Heart right ventricle (tissue), 16 donors: ENCODE results near the gene PRRT4. TPM values are rescaled to one million over a fixed set of nuclear protein-coding genes. Genes with fewer than 3 reads are reported as not detected.
A peak's percentile ranks its signal among the peaks of the same experiment; 100 is the strongest.

Experiments used
- ATAC-seq, 8 donors: fragments of 200-7000 bp; cut with Tn5 transposase; one replicate each; pipeline ENCODE4 v1.9.1; 2020; ENCODE audit warnings: mild to moderate bottlenecking in 8 of 8, moderate library complexity in 8 of 8, moderate number of reproducible peaks in 1 of 8
- DNase-seq, 2 donors: peaks; one replicate each; pipeline ENCODE4 v3.0.0-alpha.2; 2020
- H3K27ac ChIP-seq, 10 donors: fragments of 200-600 bp; sonication (generic) in 2 of 10; one replicate each; pipeline versions ENCODE4 v1.5.0 to v1.8.0; 2020 to 2022; ENCODE audit warnings: mild to moderate bottlenecking in 3 of 10
- H3K27me3 ChIP-seq, 7 donors: fragments of 200-600 bp; one replicate each; pipeline ENCODE4 v1.8.0; 2021 to 2022; ENCODE audit warnings: mild to moderate bottlenecking in 2 of 7
- H3K36me3 ChIP-seq, 9 donors: fragments of 200-600 bp; sonication (generic) in 1 of 9; one replicate each; pipeline versions ENCODE4 v1.5.0 to v1.8.0; 2020 to 2022; ENCODE audit warnings: mild to moderate bottlenecking in 2 of 9
- H3K4me1 ChIP-seq, 9 donors: fragments of 200-600 bp; sonication (generic) in 1 of 9; one replicate each; pipeline versions ENCODE4 v1.5.0 to v1.8.0; 2020 to 2022; ENCODE audit warnings: mild to moderate bottlenecking in 4 of 9
- H3K4me3 ChIP-seq, 10 donors: fragments of 200-600 bp; sonication (generic) in 2 of 10; one replicate each; pipeline versions ENCODE4 v1.5.0 to v1.8.0; 2020 to 2022; ENCODE audit warnings: mild to moderate bottlenecking in 7 of 10, moderate library complexity in 2 of 10
- H3K9me3 ChIP-seq, 11 donors: fragments of 200-600 bp in 10 of 11; sonication (generic) in 2 of 11; one replicate each; pipeline versions ENCODE4 v1.5.0 to v1.8.0; 2013 to 2022; ENCODE audit warnings: mild to moderate bottlenecking in 2 of 11, control low read depth in 1 of 11, moderate library complexity in 1 of 11
- WGBS, 2 donors: extraction: QIAGEN DNeasy Blood & Tissue Kit; methylation state at CpG; one replicate each; pipeline ENCODE4 v1.1.7; 2013; ENCODE audit warnings: inconsistent platforms in 1 of 2; 5-methylcytosine and 5-hydroxymethylcytosine counted together
- intact Hi-C, 10 donors: fragments of 100-400 bp; cut with DNase I; formaldehyde crosslinking; loops; one replicate each; pipeline versions ENCODE4 v1.11.1 to v1.14.2; 2022
- polyA plus RNA-seq, 2 donors: library from polyadenylated mRNA; stranded (reverse); fragments of 200-250 nt; gene quantifications; one replicate each; pipeline ENCODE4 v1.2.3, GENCODE V29; 2013
- total RNA-seq, 10 donors: library from RNA; stranded (reverse); fragmentation: NEBNext Ultra II Directional in 3 of 10; extraction: Animal tissue kit (Norgen Biotek cat#: 25700) in 3 of 10; gene quantifications; one replicate each; pipeline versions ENCODE4 v1.2.1 to v1.2.4, GENCODE V29; 2021 to 2023
- TF ChIP-seq, protein P1 (sequence below), 9 donors: fragments of 200-600 bp; sonication (generic) in 2 of 9; IDR thresholded peaks; one replicate each; pipeline versions ENCODE4 v1.5.0 to v1.8.0; 2021 to 2022; ENCODE audit warnings: antibody characterized with exemption in 9 of 9, mild to moderate bottlenecking in 5 of 9, moderate library complexity in 1 of 9
- donor health status: Arrhythmogenic right ventricular cardiomyopathy.
- donor health status: ischemic (EF 13 %, LVEDD 7.1; RV severe dilation, severe dysfunction).
- donor health status: healthy with polysubstance abuse.
- donor health status: DM: no; HTN: yes; CAD: no.
- donor health status: DM: no; HTN: no; CAD: no.
- donor health status: ischemic (EF 25% LVEDD 6.9; RV normal size, moderate dysfunction).
- donor health status: ischemic (EF 25% LVEDD 5.7; RV mildly dilated, moderate dysfunction).
- donor health status: healthy.
- donor health status: DM: yes; HTN: yes; CAD: no.
- donor health status: Ischemic cardiomyopathy.
- donor health status: ischemic (EF 35%, LVEDD 5.7; RV mildly dilated, moderate dysfunction).
- donor health status: nonischemic (EF 11% LVEDD 7.7; RV severe dilation, severe dysfunction).
- donor health status: DM: yes; HTN: yes; CAD: no.
- donor health status: PGD.
- donor health status: ischemic (EF 29% LVEDD 5.4; RV normal size, mild dysfunction).
- donor health status: nonischemic (EF 23%, LVEDD 6.1; RV moderate dilation, normal function).

The PRRT4 gene
- total and polyA plus RNA-seq, 12 donors: 0.67 to 3.1 (median 2.0) TPM

DNA sequence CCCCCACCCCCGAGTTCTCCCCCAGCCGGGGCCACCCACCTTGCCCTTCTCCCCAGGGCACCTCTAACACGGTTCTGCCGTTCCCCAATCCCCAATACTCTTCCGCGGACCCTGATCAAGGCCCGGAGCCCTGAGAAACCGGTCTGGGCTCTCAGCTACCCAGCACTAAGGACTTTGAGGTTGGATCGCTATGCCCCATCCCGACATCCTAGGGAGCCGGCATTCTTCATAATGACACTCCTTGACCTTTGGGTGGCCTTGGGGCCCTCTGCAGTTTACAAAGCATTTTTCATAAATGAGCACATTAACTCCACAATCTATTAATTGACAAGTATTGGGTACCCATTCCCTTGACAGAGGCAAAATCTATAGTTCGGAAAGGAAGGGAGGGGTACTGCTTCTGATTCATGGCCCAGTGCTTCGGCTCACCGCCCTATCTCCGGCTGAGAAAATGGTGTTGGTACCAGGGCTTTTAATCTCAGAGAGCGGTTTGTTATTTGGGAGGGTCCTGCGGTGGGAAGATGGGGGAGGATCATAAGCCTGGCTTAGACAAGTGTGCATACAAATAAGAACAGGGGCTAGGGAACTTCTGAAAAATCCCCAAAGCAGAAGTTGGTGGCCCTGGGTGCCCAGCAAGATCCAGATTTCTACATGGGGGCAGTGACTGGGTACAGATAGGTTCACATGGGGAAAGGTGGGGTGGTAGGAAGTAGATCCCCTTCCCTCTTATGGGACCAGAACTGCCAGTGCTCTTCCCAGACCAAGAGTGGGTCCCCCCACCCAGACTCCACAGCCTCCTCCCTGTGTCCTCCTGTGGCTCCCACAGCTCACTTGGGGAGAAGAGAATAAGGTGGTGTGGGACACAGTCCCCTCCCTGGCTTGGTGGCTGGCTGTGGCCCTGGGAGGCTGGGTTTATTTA, 45.1 kb upstream of the PRRT4 start:
- Histone ChIP-seq H3K36me3 (peaks cover 0 to 25% (median 0%) of the 10 kb centered on the region in 9 donors), H3K4me1 (peaks cover 13 to 66% (median 56%) of the 10 kb centered on the region in 9 donors), H3K4me3 (peak overlapping the region in 7 of 10 donors; percentile 67 to 91 (median 77)), H3K27me3 (no peaks in the 10 kb centered on the region), H3K9me3 (no peaks in the 10 kb centered on the region), H3K27ac (peak overlapping the region in 4 of 10 donors; percentile 33 to 95 (median 58))
- ATAC-seq (no peak), DNase-seq (no peak)
- intact Hi-C loops: no loop called here
- WGBS, 2 donors: 56 to 61% methylated on average over 15 to 17 of the region's 17 CpGs
- TF ChIP-seq, protein P1, sequence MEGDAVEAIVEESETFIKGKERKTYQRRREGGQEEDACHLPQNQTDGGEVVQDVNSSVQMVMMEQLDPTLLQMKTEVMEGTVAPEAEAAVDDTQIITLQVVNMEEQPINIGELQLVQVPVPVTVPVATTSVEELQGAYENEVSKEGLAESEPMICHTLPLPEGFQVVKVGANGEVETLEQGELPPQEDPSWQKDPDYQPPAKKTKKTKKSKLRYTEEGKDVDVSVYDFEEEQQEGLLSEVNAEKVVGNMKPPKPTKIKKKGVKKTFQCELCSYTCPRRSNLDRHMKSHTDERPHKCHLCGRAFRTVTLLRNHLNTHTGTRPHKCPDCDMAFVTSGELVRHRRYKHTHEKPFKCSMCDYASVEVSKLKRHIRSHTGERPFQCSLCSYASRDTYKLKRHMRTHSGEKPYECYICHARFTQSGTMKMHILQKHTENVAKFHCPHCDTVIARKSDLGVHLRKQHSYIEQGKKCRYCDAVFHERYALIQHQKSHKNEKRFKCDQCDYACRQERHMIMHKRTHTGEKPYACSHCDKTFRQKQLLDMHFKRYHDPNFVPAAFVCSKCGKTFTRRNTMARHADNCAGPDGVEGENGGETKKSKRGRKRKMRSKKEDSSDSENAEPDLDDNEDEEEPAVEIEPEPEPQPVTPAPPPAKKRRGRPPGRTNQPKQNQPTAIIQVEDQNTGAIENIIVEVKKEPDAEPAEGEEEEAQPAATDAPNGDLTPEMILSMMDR (IDR thresholded peaks at IDR 0.05): no peak

GRCh38 chr7:128405471-128406313, 44.2 kb upstream of the PRRT4 start:
- Histone ChIP-seq H3K27ac (peak overlapping the region in 9 of 10 donors; percentile 29 to 95 (median 64)), H3K36me3 (peaks cover 0 to 33% (median 0%) of the 10 kb centered on the region in 9 donors), H3K4me1 (peaks cover 13 to 62% (median 54%) of the 10 kb centered on the region in 9 donors), H3K27me3 (no peaks in the 10 kb centered on the region), H3K9me3 (no peaks in the 10 kb centered on the region), H3K4me3 (peak overlapping the region; percentile 63 to 91 (median 73))
- DNase-seq (peak; percentile 37 to 69), ATAC-seq (peak in 3 of 8 donors; percentile 2 to 6 (median 2))
- intact Hi-C loops: no loop called here
- TF ChIP-seq, protein P1 (IDR thresholded peaks at IDR 0.05): peak in 1 of 9 donors; percentile 23
- WGBS, 2 donors: 1% methylated on average over 56 to 105 of the region's 107 CpGs

DNA sequence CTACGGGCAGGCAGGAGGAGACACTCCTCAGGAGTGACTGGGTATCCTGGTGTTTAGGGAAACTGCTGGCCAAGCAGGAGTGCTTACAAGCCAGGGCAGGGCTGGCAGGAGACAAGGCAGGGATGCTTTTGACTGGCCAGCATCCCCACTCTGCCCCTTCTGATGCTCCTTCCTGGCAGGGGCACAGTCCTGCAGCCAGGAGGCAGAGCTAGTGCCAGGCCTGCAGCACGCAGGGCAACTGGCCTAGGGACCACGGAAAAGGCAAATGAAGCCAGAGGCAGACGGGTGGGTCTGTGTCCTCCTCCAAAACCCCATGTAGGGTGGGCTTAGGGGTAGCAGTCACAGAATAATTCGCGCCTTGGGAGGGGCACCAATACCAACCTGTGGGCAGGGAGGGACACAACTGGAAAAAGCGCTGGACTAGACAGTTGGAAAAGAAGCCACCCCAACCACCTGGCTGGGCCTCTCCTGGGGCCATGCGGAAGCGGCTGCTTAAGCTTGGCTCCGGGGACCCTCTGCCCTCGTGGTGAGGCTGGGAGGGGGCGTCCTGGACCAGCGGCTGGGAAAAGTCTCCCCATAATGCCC, 43.5 kb upstream of the PRRT4 start:
- peaks cover 13 to 55% (median 49%) of the 10 kb centered on the region in 9 donors for H3K4me1 ChIP-seq
- 48 to 53% methylated on average over 13 of the region's 13 CpGs for WGBS, 2 donors
- H3K9me3 ChIP-seq: no peaks in the 10 kb centered on the region
- peaks cover 0 to 41% (median 4%) of the 10 kb centered on the region in 9 donors for H3K36me3 ChIP-seq
- no peak for DNase-seq
- peak overlapping the region in 9 of 10 donors; percentile 29 to 86 (median 64) for H3K27ac ChIP-seq
- TF ChIP-seq, protein P1 (IDR thresholded peaks at IDR 0.05): peak in 3 of 9 donors; percentile 5 to 30 (median 23)
- H3K4me3 ChIP-seq: peak overlapping the region; percentile 63 to 91 (median 73)
- intact Hi-C loops: no loop called here
- no peak for ATAC-seq
- no peaks in the 10 kb centered on the region for H3K27me3 ChIP-seq
